GM08714 (cell line): Measurements from ENCODE around the gene SEPTIN8.

ENCODE experiments used
- H3K4me3 ChIP-seq: fragments of 200-500 bp; sonication (Bioruptor generic); 2 replicates; pipeline ENCODE4 v1.5.1; 2014; ENCODE audit warnings: mild to moderate bottlenecking, low read length, inconsistent platforms
- ZNF274 ChIP-seq: IDR thresholded peaks from 2 replicates; pipeline ENCODE4 v1.6.1; 2012; ENCODE audit warnings: mild to moderate bottlenecking, low read depth, low read length

Gene SEPTIN8

DNA sequence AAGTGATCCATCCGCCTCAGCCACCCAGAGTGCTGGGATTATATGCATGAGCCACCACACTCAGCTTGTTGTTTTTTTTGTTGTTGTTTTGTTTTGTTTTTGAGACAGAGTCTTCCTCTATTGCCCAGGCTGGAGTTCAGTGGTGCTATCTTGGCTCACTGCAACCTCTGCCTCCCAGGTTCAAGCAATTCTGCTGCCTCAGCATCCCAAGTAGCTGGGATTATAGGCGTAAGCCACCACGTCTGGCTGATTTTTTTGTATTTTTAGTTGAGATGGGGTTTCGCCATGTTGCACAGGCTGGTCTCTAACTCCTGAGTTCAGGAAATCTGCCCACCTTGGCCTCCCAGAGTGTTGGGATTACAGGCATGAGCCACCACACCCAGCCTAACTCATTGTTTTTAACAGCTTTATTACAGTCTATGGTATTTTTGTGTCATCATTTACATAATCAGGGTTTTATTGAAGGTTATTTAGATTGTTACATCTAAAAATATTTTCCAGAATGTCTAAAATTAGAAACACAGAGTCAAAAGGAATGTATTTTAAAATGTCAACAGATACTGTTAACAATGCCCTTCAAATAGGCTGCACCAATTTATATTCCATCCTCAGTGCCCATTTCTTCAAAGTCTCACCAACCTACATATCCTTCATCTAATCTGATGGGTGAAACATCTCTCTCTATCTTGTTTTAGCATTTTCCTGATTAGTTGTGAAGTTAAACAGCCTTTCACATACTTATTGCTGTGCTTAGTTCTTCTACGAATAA lies 58.3 kb downstream of the SEPTIN8 start:
- TF ChIP-seq ZNF274 = no peak
- H3K4me3 ChIP-seq = no peak overlapping the region

DNA sequence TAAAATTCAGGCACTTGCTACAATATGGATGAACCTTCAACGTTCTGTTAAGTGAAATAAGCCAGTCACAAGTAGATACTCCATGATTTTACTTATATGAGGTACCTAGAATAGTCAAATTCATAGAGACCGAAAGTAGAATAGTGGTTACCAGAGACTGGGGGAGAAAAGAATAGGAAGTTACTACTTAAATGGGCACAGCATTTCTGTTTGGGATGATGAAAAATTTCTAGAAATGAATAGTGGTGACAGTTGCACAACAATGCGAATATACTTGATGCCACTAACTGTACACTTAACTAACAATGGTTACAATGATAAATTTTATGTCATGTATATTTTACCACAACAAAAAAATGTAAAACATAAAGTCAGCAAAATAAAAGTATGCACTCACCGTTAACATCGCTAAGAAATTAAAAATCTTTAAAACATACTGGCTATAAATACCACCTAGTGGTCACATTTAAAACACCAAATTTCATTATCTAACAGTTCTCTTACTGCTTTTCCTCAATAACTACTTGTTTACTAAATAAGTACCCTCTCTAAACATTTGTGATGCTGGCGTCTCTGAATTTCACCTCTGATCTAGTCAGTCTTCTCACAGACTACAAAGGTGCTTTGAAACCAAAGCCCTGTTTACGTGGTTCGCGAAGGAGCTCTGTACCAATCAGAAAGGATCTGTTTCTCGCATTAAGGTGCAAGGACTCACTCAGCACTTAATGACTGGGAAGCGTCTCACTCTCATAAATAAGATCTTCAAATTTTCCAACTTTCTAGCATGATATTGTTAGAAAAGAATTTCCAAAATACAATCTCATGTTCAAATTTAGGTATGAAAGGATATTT lies 62.4 kb downstream of the SEPTIN8 start:
- H3K4me3 ChIP-seq = no peak overlapping the region
- TF ChIP-seq ZNF274 = no peak

DNA sequence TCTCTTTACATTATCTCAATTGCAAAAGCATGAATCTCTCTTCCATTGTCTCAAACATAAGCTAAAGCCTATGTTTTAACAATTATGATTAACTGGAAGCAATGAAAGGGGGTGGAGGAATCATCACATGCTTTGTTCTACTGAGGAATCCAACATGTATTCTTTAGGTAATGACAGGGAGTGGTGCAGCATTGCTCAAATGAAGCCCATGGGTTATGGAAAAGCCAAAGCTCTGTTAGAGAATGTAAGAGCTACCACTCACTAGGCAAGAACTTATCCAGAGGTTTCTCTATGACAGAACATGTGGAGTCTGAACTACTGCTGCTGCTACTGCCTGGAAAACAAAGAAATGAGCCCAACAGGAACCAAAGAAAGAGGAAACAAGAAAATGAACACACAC lies 68.4 kb downstream of the SEPTIN8 start:
- no peak overlapping the region for H3K4me3 ChIP-seq
- no peak for TF ChIP-seq ZNF274

DNA sequence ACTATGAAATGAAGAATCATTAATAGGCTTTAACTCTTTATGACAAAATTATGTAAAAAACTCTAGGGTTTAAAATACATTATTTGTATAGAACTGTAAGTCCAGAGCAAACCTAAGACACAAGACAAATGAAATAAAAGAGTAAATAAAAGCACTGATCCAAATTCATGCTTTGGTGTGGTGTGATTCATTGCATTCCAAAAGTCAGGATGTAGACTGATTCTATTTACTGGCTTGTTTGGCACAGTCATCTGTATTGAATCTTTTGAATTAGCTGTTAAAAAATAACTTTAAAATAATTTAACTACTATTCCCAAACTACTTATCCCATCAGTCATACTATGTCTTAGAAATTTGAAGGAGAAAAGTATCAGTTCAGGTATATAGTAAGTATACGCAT lies 72.2 kb downstream of the SEPTIN8 start:
- no peak for TF ChIP-seq ZNF274
- H3K4me3 ChIP-seq = no peak overlapping the region
